Cardiac fibroblast (primary cell): Measurements from ENCODE around the gene CNOT1.
A peak's percentile ranks its signal among the peaks of the same experiment; 100 is the strongest.

Experiments used
- DNase-seq, 2 donors: peaks; one replicate each; pipeline versions ENCODE4 v3.0.0 to v3.0.0-alpha.2; 2010; ENCODE audit warnings: low read depth in 2 of 2
- H3K4me3 ChIP-seq, 2 donors: replicated peaks in 1 of 2; 1 replicate in 1 of 2; 2 replicates in 1 of 2; pipeline ENCODE4 v1.5.1; 2011; ENCODE audit warnings: low read depth in 2 of 2, low read length in 2 of 2, mild to moderate bottlenecking in 2 of 2, moderate library complexity in 1 of 2
- TF ChIP-seq, protein P1 (sequence below): IDR thresholded peaks from one replicate; pipeline ENCODE4 v1.5.1; 2011; ENCODE audit warnings: low read depth, mild to moderate bottlenecking, low read length, inconsistent platforms

The CNOT1 gene

GRCh38 chr16:58629733-58630640 is at the start of gene CNOT1:
TSS of gene CNOT1 (minus strand) at chr16:58629826. CDS start at chr16:58599337, 30,489 bp downstream.
- DNase-seq, result peak; percentile 100
- peak within 1 kb of the TSS; percentile 98 to 99 for H3K4me3 ChIP-seq
- TF ChIP-seq, protein P1, sequence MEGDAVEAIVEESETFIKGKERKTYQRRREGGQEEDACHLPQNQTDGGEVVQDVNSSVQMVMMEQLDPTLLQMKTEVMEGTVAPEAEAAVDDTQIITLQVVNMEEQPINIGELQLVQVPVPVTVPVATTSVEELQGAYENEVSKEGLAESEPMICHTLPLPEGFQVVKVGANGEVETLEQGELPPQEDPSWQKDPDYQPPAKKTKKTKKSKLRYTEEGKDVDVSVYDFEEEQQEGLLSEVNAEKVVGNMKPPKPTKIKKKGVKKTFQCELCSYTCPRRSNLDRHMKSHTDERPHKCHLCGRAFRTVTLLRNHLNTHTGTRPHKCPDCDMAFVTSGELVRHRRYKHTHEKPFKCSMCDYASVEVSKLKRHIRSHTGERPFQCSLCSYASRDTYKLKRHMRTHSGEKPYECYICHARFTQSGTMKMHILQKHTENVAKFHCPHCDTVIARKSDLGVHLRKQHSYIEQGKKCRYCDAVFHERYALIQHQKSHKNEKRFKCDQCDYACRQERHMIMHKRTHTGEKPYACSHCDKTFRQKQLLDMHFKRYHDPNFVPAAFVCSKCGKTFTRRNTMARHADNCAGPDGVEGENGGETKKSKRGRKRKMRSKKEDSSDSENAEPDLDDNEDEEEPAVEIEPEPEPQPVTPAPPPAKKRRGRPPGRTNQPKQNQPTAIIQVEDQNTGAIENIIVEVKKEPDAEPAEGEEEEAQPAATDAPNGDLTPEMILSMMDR, result no peak

DNA sequence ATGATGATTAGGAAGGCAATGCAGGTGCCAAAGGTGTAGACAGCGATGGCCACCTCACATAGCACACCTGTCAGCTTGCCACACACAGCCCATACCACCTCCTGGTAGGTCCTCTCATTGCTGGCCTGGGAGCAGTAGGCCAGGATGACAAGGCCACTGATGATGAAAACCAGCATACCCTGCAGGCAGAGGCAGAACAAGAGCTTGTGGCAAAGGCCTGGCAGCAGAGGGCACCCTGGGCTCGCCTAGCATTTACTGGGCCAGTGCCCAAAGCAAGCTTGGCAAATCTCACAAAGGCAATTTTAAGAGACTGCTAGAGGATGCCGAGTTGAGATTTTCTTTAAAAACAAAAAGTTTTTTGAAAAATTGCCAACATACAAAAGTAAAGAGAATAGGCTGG is 49.1 kb upstream of the CNOT1 start:
- no peak overlapping the region for H3K4me3 ChIP-seq
- TF ChIP-seq, protein P1, result peak; percentile 16
- peak; percentile 42 to 57 for DNase-seq

DNA sequence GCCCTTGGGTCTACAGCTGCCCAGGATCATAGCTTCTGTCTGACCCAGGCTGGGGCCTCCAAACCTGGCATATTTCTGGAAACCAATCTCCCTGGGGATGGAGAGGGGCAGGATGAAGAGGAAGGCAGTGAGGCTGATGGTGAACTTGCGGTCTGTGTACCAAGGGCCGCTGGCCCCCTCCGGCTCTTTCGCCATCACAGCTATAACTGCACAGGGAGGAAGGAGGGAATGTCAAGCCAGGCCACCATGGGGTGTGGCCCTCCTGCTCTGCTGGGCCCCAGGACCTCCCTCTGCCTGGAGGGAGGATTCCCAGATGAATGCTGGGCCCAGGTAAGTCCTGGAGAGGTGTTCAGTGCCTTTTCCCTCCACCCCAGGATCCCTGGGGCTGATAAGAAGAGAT is 48.6 kb upstream of the CNOT1 start:
- no peak overlapping the region for H3K4me3 ChIP-seq
- no peak for DNase-seq
- TF ChIP-seq, protein P1, result no peak

DNA sequence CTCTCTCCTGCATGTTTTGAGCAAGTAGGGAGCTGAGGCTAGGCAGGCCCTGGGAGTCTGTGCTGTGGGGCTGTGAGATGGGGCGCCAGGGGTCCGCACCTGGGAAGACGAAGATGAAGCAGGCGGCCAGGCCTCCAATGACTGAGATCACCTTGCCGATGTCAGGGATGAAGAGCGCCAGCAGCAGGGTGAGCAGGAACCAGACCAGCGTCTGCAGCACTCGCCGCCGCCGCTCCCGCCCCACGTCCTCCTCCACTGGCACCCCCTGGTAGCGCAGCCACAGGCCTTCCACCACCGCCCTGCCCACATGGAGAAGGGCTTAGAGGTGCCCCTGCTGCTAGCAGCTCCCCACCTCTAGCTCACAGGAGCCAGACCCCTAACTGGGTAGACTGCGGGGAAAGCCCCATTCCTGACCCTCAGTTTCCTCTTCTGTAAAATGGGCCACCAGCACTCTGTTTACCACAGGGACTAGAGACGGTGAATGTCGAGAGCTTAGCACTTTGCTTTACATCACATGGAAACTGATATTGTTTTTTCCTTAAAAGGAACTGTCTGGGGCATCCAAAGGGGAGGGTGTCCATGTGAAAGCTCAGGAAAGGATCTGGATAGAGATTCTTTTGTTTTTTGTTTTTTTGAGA is 41.4 kb upstream of the CNOT1 start:
- H3K4me3 ChIP-seq, result no peak overlapping the region
- no peak for DNase-seq
- TF ChIP-seq, protein P1, result no peak

DNA sequence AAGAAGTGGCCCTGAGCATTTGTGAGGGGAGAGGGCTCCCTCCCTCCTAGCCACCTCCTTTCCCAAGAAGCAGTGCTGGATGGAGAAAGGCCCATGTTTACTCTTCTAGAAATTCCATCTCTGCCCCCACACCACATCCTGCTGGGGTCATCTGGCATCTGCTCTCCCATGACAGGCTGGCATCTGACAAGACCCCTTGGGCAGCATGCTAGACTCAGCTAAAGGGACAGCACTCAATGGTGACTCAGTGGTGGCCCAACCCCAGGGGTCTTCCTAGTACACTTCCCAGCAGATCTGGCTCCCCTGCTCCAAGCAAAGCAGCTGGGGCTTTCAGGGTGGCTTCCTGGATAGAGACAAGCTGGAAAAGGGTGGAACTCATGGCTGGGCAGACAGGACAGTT is 40.6 kb upstream of the CNOT1 start:
- TF ChIP-seq, protein P1, result no peak
- no peak overlapping the region for H3K4me3 ChIP-seq

GRCh38 chr16:58665200-58665599 is 35.6 kb upstream of the CNOT1 start:
- no peak for DNase-seq
- TF ChIP-seq, protein P1, result no peak
- H3K4me3 ChIP-seq, result no peak overlapping the region

More for the DNA sequence above, 40.6 kb upstream of the CNOT1 start:
- DNase-seq, result no peak
